ENCODE results near the gene THSD4.
"Not testable (repeated sequence)": the region's sequence is repeated elsewhere in the genome, so short reads cannot be mapped to it uniquely, and the experiment has no call there.

THSD4 gene

GRCh38 chr15:71385457-71385856 lies 270.2 kb downstream of the THSD4 start:
- no peak for DNase-seq (ENCODE audit: low read depth)

GRCh38 chr15:71386005-71386404 lies 270.7 kb downstream of the THSD4 start:
- DNase-seq (ENCODE audit: low read depth): no peak

- no peak for DNase-seq (ENCODE audit: low read depth)
These were observed 271.4 kb downstream of the THSD4 start for GRCh38 chr15:71386448-71387236.

- no peak for DNase-seq (ENCODE audit: low read depth)
These were observed 272.5 kb downstream of the THSD4 start for GRCh38 chr15:71387810-71388209.

DNA sequence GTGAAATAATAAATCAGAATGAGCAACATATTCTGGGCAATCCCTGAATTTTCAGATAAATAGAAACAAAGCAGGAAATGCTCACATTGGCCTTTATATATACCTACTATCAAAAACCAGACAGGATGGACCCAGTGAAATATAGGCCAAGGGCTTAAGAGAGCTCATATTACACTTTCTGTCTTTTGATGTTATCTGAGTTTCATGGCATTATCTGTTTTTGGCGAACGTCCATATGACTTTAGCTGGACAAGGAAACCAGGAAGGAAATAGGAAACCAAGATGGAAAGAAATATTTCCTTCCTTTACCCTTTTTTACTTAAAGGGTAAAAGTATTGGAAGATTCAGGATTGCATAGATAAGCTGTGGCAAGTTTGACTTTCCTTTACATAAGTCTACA lies 274.8 kb downstream of the THSD4 start:
- no peak for DNase-seq (ENCODE audit: low read depth)

GRCh38 chr15:71391421-71392088 lies 276.3 kb downstream of the THSD4 start:
- no peak for DNase-seq (ENCODE audit: low read depth)

- no peak for DNase-seq (ENCODE audit: low read depth)
These were observed 277.6 kb downstream of the THSD4 start for GRCh38 chr15:71392861-71393283.

GRCh38 chr15:71393383-71393782 lies 278.1 kb downstream of the THSD4 start:
- DNase-seq (ENCODE audit: low read depth): no peak

GRCh38 chr15:71396536-71397125 lies 281.4 kb downstream of the THSD4 start:
- DNase-seq (ENCODE audit: low read depth): no peak

GRCh38 chr15:71397377-71397776 lies 282.1 kb downstream of the THSD4 start:
- no peak for DNase-seq (ENCODE audit: low read depth)

- DNase-seq (ENCODE audit: low read depth): no peak
These were observed 285.0 kb downstream of the THSD4 start for GRCh38 chr15:71400294-71400693.

DNA sequence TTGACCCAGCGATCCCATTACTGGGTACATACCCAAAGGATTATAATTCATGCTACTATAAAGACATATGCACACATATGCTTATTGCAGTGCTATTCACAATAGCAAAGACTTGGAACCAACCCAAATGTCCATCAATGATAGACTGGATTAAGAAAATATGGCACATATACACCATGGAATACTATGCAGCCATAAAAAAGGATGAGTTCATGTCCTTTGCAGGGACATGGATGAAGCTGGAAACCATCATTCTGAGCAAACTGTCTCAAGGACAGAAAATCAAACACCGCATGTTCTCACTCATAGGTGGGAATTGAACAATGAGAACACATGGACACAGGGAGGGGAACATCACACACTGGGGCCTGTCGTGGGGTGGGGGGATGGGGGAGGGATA lies 286.5 kb downstream of the THSD4 start:
- DNase-seq (ENCODE audit: low read depth): not testable (repeated sequence)

DNA sequence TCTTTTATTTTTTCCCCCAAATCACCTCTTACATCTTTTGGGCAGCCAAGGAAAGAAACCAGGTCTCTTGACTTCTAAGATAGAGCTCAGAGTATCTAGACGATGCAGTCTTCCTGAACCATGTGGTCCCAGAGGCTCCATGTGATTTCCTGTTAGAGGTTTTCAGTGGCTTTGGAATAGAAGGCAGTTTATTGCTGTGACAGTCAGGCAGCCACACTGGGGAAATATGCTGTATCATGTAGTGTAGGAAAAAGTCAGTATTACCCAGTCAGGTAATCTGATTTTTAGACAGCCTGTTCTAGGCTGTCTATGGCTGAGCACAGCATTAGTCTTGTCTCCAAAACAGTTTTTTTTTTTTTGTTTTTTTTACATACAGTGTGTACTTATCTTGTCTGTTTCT lies 294.3 kb downstream of the THSD4 start:
- no peak for DNase-seq (ENCODE audit: low read depth)

GRCh38 chr15:71410347-71410746 lies 295.1 kb downstream of the THSD4 start:
- DNase-seq (ENCODE audit: low read depth): no peak

- DNase-seq (ENCODE audit: low read depth): no peak
These were observed 296.5 kb downstream of the THSD4 start for GRCh38 chr15:71411538-71412482.

DNA sequence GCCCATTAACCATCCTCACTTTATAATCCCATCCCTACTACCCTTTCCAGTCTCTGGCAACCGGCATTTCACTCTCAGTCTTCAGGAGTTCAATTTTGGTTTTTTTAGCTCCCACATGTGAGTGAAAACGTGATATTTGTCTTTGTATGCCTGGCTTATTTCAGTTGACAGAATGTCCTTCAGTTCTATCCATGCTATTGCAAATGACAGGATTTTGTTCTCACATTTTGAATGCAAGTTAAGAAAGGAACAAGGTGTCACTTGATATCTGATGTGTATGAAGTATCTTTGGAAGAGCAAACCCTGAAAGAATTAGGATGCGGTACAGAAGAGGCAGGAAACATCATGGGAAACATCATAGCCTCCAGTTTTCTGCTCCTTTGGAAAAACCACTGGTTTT lies 298.1 kb downstream of the THSD4 start:
- DNase-seq (ENCODE audit: low read depth): no peak

DNA sequence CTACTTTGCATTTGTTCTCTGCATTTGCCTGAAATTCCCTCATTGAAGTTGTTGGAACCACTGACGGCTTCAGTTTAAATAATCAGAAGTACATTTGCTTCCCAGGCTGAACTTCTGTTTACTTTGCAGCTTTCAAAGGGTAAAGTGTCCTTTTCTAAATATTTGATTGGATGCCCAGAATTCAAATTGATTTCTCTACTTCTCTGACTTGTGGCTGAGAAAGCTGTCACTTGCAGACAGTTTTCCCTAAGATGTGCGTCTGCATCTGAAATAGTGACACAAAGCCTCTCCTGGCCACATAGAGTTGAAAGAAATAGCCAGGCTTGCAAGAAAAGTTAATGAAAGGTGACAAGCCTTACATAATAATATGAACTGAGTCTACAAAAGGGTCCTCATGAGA lies 299.6 kb downstream of the THSD4 start:
- DNase-seq (ENCODE audit: low read depth): no peak

DNA sequence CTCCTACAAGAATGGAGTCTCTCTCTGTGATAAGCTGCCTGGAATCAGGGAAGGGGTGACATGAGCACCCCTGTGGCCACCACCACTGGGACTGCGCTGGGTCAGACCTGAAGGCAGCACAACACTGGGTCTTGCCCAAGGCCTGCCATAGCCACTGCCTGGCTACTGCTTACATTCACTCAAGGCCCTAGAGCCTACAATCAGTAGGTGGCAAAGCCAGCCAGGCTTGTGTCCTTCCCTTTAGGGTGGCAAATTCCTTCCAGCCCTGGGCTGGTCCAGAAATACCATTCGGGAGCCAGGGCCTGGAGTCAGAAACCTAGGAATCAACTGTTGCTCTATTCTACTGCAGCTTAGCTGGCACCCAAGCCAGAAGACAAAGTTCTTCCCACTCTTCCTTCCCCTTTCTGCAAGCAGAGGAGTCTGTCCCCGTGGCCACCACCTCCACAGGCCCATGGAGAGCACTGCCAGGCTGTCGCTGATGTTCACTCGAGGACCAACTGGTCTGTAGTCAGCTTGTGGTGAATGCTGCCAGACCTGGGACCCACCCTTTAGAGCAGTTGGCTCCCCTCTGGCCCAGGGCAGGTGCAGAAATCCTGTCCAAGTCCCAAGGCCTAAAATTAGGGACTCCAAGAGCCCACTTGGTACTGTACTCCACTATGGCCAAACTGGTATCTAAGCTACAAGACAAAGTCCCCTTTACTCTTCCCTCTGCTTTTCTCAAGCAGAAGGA lies 307.4 kb downstream of the THSD4 start:
- DNase-seq (ENCODE audit: low read depth): no peak

DNA sequence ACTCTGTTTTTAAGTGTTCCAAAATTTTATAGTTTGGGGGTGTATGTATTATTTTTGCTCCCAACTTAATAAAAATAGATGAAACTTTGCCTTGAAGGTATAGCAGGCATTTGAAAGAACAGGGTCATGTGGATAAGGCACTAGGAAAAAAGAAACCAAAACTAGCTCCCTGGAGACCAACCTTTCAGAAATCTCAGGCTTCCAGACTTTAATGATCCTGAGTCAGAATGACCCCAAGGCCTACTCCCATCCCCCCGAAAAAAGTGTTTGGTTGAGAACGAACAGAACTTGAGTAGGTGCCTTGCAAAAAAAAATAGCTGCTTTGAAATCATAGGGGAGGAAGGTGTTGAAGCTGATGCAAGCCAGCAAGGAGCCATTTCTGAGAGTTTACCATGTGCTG lies 309.5 kb downstream of the THSD4 start:
- DNase-seq (ENCODE audit: low read depth): no peak

DNA sequence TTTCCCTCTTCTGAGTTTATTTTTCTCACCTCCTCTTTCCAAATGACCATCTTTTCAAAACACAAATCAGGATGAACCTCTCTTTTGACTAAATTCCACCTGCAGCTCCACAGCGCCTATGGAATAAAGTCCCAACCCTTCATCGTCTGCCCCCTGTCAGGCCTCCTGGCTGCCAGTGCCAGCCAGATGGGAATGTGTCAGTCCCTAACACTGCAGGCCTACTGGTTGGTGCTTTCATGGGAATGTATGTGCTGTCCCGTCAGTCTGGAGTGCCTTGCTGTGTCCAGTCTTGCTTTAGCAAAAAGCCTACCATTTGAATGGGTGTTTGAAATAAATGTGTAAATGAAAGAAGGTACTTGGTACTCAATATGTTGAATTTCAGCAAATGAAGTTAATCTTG lies 310.1 kb downstream of the THSD4 start:
- DNase-seq (ENCODE audit: low read depth): no peak

GRCh38 chr15:71426792-71427191 lies 311.5 kb downstream of the THSD4 start:
- DNase-seq (ENCODE audit: low read depth): no peak
